ENCODE measurements around the gene IPMK.
"Not testable (repeated sequence)": the region's sequence is repeated elsewhere in the genome, so short reads cannot be mapped to it uniquely, and the experiment has no call there.

IPMK gene

DNA sequence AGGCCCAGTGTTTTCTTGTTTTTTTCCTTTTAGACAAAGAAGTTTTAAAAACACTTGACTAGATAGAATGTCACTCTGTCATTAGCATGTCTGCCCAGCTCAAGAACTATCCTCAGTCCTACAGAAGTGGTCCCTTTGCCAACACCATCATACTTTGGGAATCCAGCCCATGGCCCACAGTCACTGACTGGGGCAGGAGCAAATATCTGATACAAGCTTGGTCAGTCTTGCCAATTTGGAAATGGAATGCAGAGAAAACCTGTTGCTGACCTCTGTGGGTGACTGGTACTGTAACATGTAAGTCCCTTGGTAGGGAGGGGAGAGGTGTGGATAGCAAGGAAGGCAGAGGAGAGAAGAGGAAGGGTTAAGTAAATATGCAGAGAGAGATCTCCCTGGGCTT is 47.8 kb downstream of the IPMK start:
- DNase-seq, result no peak

DNA sequence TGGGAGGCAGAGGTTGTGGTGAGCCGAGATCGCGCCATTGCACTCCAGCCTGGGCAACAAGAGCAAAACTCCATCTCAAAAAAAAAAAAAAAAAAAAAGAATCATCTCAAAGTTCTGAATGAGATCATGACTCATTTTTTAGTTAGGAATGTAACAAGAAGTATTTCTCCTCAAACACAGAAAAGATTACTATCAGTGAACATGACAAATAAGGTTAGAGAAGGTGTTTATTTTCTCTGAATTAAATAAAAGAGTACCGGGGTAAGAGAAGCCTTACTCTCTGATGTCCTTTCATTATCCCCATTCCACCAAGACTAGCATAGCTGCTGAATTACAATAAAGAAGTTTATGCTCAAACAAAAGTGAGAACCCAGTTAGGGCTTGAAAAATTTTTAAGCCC is 50.1 kb downstream of the IPMK start:
- DNase-seq, result no peak

DNA sequence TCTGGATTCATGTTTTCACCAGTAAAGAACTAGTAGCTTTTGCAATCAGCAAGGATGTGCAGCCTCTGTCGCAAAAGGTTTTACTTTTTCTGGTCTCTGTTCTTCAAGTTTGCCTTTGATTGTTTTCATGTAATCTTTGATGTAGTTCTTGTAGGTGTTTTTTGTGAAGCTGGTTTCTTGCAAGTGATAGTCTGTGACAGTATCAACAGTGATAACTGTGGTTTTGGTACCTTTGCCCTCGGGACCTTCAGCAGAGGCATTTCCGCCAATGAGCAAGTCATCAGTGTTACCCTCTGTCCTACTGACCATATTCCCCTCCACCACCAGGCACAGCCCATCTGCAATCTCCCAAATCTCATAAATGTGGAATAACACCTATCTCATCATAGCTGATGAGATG is 55.1 kb downstream of the IPMK start:
- DNase-seq, result no peak

DNA sequence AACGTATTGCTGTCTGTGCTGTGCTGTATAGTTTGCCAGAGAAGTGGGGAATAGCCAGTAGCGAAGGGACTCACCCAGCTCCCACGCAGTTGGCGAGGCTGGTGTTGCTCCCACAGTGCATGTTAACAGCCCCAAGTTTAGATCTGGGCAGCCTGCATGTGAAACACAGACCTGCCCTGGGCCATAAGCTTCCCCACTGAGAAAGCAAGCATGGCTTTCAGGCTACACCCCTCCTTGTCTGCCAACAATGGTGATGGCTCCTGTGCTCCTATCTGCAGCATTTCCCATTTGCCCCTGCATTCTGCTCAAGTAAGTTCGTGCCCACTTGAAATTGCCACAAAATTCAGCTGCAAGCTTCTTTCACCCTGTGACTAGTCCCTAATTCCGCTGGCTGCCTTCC is 57.5 kb downstream of the IPMK start:
- DNase-seq, result no peak

DNA sequence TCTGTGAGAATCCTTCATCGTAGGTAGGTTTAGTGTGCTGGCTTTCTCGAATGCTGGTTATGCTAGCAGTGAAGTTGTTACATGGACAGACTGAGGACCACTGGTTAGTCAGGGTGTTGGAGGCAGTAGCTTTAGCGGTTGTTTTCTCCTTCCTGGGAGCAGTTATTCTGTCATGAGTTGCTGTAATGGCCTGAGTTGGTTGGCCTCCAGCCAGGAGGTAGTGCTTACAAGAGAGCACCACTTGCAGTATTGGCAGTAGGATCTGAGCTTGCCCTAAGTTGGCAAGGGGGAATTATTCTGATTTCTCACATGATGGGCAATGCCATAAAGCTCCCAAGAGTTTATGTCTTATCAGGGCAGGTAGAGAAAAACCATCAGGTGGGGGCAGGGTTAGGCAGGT is 58.0 kb downstream of the IPMK start:
- no peak for DNase-seq

DNA sequence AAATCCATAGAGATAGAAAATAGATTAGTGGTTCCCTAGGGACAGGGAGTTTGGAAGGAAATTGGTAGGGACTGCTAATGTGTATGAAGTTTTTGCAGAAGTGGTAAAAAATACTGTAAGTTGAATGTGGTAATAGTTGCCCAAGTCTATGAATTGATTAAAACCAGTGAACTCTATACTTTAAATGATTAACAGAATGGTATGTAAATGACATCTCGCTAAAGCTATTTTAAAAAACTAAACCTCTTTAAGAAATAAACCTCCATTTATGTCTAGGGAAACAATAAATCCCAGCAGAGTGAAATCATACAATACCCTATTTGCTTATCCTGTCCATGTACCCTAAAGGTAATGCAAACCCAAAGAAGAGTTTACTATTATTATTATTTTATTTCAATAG is 61.4 kb downstream of the IPMK start:
- DNase-seq, result no peak

DNA sequence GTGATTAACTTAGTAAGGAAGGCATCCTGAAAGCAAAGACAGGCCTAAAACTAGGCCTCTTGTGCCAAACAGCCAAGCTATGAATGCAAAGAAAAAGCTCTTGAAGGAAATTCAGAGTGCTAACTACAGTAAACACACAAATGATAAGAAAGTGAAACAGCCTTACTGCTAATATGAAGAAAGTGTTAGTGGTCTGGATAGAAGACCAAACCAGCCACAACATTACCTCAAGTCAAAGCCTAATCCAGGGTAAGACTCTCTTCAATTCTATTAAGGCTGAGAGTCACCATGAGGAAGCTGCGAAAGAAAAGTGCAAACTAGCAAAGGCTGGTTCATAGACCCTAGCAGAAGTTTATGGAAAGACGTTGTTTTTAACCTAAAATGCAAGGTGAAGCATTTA is 66.0 kb downstream of the IPMK start:
- no peak for DNase-seq

DNA sequence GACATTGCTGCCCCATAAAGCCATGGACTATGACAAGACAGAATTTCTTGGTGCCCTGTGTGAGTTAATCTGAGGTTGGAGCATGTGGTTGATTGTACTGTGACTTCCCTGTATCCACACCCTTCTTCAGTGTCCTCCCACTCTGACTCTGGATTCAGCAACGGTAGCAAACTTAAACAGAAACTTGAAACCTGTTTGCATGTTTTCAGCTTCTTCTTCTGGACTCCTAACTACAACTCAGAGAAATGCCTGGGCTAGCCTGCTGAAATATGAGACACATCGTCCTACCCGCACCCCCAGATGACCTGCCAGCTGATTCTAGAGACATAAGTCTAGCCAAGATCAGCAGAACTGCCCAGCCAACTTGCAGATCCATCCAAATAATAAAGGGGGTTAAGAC is 78.4 kb downstream of the IPMK start:
- no peak for DNase-seq

DNA sequence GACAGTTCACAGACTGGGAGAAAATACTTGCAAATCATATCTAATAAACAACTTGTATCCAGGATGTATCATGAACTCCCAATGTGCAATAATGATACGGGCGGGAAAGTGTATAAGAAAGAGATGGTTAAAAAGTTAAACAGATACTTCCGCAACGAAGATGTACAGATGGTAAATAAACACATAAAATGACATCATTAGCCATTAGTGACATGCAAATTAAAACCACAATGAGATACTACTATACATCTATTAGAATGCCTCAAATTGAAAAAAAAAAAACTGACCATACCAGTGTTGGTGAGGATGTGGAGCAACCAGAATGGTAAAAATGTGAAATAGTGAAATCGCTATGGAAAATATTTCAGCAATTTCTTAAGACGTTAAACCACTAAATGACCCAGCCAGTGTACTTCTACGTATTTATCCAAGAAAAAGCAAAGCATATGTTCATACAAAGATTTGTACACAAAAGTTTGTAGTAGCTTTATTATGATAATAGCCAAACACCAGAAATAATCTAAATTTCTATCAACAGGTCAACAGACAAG is 83.5 kb downstream of the IPMK start:
- DNase-seq, result no peak

DNA sequence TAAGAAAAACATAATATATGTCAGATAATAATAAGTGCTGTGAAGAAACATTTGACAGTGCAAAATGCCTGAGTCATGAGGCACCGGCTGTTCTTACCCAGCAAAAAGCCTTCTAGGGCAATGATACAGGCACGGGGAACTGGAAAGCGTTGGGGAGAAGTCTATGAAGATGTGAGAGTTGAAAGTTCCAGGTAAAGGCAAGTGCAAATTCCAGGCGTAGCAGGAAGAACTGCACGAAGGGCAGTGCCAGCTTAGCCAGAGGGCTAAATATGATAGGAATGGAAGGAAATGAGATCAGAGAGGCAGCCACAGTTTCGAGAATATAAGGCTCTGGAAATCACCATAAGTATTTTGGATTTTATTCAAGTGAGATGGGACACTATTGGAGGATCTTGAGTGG is 87.0 kb downstream of the IPMK start:
- no peak for DNase-seq

DNA sequence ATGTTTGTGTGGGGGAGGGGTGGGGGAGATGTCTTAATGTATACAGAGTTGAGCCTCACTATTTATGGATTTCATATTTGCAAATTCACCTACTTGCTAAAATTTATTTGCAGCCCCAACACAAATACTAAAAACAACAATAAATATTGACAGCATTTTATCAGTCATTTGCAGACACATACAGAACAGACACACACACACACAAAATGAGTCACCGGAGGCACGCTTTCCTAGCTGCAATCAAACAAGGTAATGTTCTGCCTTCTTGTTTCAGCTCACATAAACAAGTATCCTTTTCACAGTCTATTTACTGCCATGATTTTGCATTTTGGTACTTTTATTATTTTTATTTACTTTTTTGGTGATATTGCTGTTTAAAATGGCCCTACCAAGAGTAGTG is 88.5 kb downstream of the IPMK start:
- no peak for DNase-seq

DNA sequence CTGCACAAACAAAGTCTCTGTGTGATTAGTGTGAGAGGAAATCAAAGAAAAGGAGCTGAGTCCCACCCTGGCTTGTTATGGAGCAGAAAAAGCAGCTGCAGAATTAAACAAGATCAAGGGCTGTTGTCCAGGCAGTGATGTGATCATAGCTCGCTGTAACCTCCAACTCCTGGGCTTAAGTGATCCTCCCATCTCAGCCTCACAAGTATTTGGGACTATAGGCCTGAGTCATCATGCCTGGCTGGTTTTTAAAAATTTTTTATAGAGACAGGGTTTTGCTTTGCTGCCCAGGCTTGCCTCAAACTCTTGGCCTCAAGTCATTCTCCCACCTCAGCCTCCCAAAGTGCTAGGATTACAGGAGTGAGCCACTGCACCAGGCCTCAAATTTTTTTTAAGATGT is 88.9 kb downstream of the IPMK start:
- no peak for DNase-seq

DNA sequence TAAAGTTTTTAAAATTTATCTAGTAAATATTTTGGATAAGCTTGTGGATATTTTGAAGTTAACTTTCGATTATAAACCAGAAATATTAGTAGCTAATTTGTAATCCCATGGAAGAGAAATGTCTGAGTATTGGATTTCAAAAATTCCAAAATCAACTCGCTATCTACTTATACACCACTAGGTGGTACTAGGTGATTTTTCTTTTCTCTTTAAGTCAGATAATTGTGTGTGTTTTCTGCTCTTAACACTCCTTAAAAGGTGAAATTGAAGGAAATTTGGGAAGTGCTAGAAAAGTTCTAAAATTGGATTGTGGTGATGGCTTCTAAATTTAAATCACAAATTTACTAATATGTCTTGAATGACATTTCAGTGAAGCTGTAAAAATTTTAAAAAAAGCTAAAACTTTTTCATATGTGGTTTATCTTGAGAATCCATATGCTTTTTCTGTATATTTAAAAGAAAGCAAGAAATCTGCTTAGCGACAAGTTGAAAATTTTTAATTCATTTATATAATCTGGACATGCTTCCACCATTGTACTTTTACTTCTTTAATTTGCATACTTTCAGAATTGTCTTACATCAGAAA is 90.2 kb downstream of the IPMK start:
- DNase-seq, result no peak

DNA sequence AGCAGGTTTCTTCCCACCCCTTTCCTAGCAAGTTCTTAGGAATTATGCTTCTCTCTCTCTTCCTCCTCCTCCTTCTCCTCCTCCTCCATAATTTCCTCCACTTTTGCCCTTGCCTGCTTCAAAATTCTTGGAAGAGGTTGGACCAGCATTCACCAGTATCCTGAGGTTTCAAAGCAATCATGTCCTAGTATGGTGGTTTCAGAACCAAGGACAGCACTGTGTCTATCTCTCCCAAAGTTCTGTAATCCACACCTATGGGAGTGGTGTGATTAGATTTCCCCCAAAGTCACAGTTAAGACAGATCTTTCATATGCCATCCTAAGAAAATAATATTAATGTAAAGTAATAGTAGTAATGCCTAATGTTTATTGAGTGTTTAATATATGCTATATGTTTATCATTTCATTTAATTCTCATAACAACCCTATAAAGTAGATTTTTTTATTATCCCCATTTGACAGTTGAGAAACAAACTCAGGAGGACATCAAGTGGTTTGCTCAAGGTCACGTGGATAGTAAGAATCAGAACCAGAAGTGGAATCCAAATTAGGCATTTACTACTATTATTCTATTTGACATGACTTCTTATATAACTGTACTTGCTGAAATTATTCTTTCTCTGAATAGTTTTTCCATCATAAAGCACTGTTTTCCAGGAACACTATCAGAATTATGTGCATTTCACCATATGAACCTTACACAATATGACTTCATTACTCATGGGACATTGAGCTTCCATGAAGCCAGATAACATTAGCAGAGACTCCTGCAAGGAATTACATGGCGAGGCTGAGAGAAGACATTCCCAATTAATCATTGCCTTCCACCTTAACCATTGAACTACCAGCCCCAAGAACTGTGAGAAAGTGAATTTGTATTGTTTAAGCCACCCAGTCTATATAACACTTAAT is 91.4 kb downstream of the IPMK start:
- no peak for DNase-seq

DNA sequence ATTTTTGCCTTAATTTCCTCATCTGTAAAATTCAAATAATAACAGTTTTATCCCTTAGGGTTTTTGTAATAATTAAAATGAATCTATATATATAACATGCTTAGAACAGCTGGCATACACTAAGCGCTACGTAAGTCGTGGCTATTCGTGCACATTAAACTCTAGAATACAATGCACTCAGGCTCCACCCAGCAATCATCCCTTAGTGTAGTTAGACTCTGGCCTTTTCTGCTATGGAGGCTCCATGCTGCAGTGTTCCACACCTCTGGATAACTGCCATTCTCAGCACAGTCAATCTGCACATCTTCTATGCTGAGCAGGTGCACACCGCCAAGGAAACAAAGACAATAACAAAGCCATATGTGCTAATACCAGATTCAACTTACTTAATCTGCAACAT is 92.9 kb downstream of the IPMK start:
- no peak for DNase-seq

DNA sequence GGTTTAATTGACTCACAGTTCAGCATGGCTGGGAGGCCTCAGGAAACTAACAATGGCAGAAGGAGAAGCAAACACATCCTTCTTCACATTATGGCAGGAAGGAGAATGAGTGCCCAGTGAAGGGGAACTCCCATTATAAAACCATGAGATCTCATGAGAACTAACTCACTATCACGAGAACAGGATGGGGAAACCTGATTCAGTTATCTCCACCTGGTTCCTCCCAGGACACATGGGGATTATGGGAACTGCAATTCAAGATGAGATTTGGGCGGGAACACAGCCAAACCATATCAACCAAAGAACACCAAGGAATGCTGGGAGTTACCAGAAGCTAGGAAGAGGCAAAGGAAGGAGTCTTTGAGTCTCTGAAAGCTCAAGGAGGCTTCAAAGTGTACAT is 94.3 kb downstream of the IPMK start:
- DNase-seq, result no peak

DNA sequence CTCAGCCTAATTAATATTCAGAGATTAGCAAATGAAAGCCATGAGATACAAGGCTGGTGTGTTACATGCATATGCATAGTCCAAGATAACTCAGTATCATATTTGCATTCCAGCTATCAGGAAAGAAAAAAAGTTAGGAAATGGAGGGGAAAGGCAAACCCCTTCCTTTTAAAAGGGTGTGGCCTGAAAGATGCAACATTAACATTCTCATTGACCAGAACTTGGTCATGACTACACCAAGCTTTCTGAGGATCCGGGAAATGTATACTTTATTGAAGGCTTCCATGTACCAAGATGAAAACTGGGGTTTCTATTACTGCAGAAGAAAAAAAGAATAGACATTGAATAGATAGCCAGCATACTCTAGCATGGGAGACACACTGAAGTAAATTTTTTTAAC is 96.5 kb downstream of the IPMK start:
- no peak for DNase-seq

DNA sequence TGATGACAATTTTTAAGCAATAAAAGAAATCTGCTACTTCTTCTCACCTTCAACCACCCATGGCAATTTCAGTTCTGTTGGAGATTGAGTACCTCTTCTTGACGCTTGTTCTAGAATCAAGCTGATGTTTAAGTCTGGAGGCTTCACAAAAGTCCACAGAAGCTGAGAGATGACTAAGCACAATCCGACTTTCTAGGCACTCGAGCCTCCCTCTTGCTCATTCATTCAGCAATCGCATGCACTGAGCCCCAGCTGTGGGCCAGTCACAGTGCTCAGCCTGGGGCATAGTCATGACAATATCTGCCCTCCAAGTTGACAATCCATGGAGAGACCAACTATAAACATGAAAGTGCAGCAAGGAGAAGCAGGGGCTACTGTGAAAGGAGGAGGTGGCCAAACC is 103.2 kb downstream of the IPMK start:
- no peak for DNase-seq

DNA sequence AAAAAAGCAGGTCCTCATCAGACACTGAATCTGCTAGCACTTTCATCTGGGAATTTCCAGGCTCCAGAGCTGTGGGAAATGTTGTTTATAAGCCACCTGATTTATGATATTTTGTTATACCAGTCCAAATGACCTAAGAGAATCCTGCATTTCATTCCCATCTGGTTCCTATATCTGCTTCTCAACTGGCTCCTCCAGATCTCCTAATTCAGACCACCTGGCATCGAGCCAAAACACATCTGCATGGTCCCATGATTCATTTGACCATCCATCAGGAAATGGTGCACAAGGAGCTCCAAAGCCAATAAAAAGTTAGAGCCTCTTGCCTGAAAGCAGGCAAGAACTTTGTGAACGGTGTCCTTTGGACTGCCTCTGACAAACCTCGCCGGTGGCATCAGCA is 108.9 kb downstream of the IPMK start:
- DNase-seq, result no peak

DNA sequence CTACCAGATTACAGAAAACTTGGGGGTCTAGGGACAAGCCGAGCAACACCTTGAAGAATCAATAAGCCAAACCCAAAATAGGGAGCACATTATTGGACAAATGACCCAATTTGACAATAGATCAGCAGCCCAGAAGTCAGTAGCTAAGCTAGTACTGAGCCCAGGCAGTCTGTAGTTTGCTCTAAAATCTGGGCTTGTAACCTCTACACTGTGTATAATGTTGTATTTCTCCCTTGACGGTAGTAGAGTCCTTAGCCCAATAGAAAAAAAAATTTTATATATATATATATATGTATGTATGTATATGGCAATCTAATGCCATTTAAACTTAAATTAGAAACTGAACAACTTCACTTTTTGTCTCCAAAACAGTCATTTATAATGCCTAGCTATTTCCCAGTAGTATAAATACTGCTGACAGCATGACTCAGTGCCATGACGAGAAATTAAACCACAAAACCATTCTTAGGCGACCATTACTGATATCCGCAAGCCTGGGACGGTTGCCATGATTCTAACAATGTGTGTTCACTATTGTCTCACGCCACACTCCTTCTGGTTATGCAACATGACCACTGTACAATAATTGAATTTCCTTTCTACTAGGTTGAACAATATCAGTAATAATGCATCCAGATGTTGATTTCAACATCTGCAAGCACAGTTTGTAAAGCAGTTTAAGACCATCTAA is 110.5 kb downstream of the IPMK start:
- DNase-seq, result no peak

DNA sequence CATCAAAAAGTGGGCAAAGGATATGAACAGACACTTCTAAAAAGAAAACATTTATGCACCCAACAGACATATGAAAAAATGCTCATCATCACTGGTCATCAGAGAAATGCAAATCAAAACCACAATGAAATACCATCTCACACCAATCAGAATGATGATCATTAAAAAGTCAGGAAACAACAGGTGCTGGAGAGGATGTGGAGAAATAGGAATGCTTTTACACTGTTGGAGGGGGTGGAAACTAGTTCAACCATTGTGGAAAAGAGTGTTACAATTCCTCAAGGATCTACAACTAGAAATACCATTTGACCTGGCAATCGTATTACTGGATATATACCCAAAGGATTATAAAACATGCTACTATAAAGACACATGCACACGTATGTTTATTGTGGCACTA is 111.8 kb downstream of the IPMK start:
- DNase-seq, result not testable (repeated sequence)

DNA sequence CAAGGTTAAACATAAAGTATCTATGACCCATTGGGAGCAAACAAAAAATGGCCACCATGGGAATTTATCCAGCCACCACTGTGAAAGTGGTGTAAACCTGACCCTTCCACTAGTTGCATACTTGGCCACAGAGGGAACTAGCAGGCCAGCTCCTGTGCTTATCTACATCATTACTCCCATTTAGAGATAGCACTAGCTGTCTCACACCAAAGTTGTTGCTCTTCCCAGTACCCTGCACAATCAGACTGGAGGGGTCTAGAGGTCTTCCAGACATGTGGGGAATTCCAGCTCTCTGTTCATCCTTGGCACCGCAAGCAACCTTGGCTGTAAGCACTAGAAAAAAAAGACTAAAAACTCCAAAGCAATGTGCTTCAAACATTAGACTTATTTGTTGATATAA is 113.9 kb downstream of the IPMK start:
- DNase-seq, result no peak

DNA sequence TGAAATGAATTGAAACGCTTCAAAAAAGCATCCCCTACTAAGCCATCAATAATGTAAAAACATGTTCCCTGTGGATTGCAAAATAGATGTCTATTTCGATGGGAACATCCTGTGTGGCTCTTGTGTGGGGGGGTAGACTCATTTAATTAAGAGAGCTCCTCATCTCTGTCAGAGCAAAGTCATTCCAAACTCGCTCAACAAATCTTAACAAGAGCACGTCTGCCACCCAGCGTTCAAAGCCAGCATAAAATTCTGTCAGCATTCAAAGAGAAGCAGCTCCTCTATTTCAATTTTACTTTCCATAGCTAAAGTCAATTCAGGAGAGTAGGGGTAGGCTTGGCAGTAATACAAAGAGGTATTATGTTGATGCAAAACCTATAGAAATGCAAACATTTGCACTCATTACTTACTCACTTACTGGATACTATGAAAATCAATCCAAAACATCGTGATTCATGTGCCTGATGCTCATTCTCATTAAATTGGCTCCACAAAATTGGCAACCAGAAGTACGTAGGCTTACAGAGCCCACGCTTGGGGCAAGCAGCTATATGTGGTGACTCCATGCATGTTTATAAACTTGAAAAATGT is 114.9 kb downstream of the IPMK start:
- no peak for DNase-seq

DNA sequence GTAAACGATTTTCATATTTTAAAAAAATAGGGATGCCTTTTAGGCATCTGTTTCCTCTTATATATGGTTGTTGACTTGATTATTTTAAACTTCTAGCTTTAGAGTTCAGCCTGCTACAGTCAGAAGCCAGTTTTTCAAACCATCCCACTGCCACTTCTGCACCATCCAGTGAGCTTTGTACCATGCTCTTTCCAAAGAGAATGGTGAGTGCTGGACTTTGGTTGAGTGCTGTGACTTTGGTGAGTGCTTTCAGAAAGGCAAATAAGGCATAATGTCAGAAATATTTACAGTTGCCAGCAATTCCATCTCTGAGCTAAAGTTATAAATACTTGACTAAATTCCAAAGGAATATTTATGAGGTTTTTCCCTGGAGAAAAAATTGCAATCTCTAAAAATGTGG is 117.4 kb downstream of the IPMK start:
- DNase-seq, result no peak
